Natural killer cell (primary cell): Measurements from ENCODE around the gene KIF1A. TPM values are rescaled to one million over a fixed set of nuclear protein-coding genes. Genes with fewer than 3 reads are reported as not detected.

ENCODE experiments used
- ATAC-seq, 3 donors: fragments of 150-1000 bp in 2 of 3; fragments of 200-7000 bp in 1 of 3; cut with Tn5 transposase; 1 replicate in 1 of 3; 2 replicates in 2 of 3; pipeline ENCODE4 v1.10.0; 2021; ENCODE audit warnings: mild to moderate bottlenecking in 2 of 3, moderate library complexity in 2 of 3
- DNase-seq, 2 donors: peaks; one replicate each; pipeline versions ENCODE4 v3.0.0 to v3.0.0-alpha.2; 2013 to 2021; ENCODE audit warnings: mixed read lengths in 1 of 2
- H3K27ac ChIP-seq: one replicate; pipeline ENCODE4 v1.5.1; 2013; ENCODE audit warnings: mild to moderate bottlenecking, low read length
- H3K27me3 ChIP-seq: one replicate; pipeline ENCODE4 v1.6.1; 2013; ENCODE audit warnings: low read length; ENCODE audit not compliant: control insufficient read depth, insufficient read depth
- H3K36me3 ChIP-seq: one replicate; pipeline ENCODE4 v1.6.1; 2013; ENCODE audit warnings: low read length; ENCODE audit not compliant: control insufficient read depth, insufficient read depth
- H3K4me1 ChIP-seq: one replicate; pipeline ENCODE4 v1.6.1; 2013; ENCODE audit warnings: low read length; ENCODE audit not compliant: control insufficient read depth, insufficient read depth
- H3K4me3 ChIP-seq: one replicate; pipeline ENCODE4 v1.5.1; 2013; ENCODE audit warnings: low read length
- H3K9me3 ChIP-seq: one replicate; pipeline ENCODE4 v1.6.1; 2013; ENCODE audit warnings: low read length; ENCODE audit not compliant: control insufficient read depth, insufficient read depth
- H3K27ac Mint-ChIP-seq, 2 donors: one replicate each; pipeline ENCODE4 v1.8.0; 2022; ENCODE audit warnings: mild to moderate bottlenecking in 2 of 2, mixed read lengths in 2 of 2, moderate library complexity in 1 of 2
- H3K27me3 Mint-ChIP-seq, 2 donors: one replicate each; pipeline ENCODE4 v1.8.0; 2022; ENCODE audit warnings: low read depth in 2 of 2, mixed read lengths in 2 of 2
- H3K36me3 Mint-ChIP-seq: one replicate; pipeline ENCODE4 v1.8.0; 2022; ENCODE audit warnings: mixed read lengths
- H3K4me1 Mint-ChIP-seq, 2 donors: one replicate each; pipeline ENCODE4 v1.8.0; 2022; ENCODE audit warnings: mixed read lengths in 2 of 2
- H3K4me3 Mint-ChIP-seq: one replicate; pipeline ENCODE4 v1.8.0; 2022; ENCODE audit warnings: mild to moderate bottlenecking, moderate library complexity, mixed read lengths
- H3K9me3 Mint-ChIP-seq, 2 donors: one replicate each; pipeline ENCODE4 v1.8.0; 2022; ENCODE audit warnings: mixed read lengths in 2 of 2
- WGBS: methylation state at CpG from one replicate; pipeline ENCODE4 v1.1.7; 2013; ENCODE audit warnings: missing lambda C conversion rate; ENCODE audit not compliant: insufficient coverage; 5-methylcytosine and 5-hydroxymethylcytosine counted together
- intact Hi-C: fragments of 100-400 bp; cut with micrococcal nuclease; formaldehyde crosslinking; loops from one replicate; pipeline ENCODE4 v1.14.2; 2022
- total RNA-seq, 4 donors: library from RNA; stranded (reverse); fragments of 120-200 nt in 1 of 4; gene quantifications; one replicate each; pipeline versions ENCODE4 v1.2.3 to v1.2.4, GENCODE V29; 2013 to 2022
- TF ChIP-seq, protein P1 (sequence below): fragments of 200-600 bp; IDR thresholded peaks from one replicate; pipeline ENCODE4 v1.8.0; 2022; ENCODE audit warnings: antibody characterized with exemption

Gene KIF1A
- total RNA-seq, 3 donors from 2014 or later (not counting 1 experiment from before 2014, with no cell fraction given): 0.09 TPM; not detected in 2

DNA sequence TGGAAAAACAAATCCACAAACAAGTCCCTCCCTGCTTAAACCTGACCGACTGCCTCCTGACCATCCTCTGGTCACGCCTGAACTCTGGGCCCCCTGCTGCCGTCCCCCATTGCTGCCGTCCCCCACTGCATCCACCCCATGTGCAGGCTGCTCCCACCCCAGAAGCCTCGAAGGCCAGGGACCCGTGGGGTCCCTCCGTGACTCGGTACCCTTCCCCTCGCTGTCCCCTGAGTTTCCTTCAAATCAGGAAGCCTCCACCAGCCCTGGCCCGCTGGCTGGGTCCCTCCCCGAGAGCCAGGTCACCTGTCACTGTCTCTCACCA lies 30.7 kb upstream of the KIF1A start:
- TF ChIP-seq, protein P1, sequence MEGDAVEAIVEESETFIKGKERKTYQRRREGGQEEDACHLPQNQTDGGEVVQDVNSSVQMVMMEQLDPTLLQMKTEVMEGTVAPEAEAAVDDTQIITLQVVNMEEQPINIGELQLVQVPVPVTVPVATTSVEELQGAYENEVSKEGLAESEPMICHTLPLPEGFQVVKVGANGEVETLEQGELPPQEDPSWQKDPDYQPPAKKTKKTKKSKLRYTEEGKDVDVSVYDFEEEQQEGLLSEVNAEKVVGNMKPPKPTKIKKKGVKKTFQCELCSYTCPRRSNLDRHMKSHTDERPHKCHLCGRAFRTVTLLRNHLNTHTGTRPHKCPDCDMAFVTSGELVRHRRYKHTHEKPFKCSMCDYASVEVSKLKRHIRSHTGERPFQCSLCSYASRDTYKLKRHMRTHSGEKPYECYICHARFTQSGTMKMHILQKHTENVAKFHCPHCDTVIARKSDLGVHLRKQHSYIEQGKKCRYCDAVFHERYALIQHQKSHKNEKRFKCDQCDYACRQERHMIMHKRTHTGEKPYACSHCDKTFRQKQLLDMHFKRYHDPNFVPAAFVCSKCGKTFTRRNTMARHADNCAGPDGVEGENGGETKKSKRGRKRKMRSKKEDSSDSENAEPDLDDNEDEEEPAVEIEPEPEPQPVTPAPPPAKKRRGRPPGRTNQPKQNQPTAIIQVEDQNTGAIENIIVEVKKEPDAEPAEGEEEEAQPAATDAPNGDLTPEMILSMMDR: no peak
- Histone ChIP-seq H3K4me3 (no peak overlapping the region), H3K9me3 (peaks cover 8% of the 10 kb centered on the region), H3K27ac (no peak overlapping the region), H3K27me3 (no peaks in the 10 kb centered on the region), H3K4me1 (no peaks in the 10 kb centered on the region), H3K36me3 (no peaks in the 10 kb centered on the region)
- Mint-ChIP-seq H3K27ac (no peak overlapping the region), H3K27me3 (peaks cover 0 to 7% of the 10 kb centered on the region in 2 donors), H3K4me3 (no peak overlapping the region), H3K36me3 (peaks cover 7% of the 10 kb centered on the region), H3K9me3 (peaks cover 2 to 4% of the 10 kb centered on the region in 2 donors), H3K4me1 (no peaks in the 10 kb centered on the region)
- 71% methylated on average over 11 of the region's 11 CpGs for WGBS
- intact Hi-C loops: no loop called here
- DNase-seq (no peak), ATAC-seq (no peak)

DNA sequence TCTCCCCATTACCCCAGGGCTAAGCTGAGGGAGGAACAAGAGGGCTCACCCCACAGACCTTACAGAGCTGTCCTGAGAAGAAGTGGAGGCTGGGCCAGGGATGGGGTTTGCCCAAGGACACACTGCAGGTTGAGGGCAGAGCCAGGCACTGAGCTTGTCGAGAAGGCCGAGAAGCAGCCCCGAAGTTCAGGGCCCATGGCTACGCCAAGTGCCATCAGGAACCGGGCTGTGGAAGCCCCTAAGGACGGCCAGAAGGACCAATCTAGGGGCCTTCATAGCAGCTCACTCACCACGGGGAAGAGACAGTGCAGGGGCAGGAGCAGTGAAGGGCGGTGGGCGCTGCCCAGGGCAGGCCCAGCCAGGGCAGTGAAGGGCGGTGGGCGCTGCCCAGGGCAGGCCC lies 30.0 kb upstream of the KIF1A start:
- Histone ChIP-seq H3K27ac (no peak overlapping the region), H3K4me1 (no peaks in the 10 kb centered on the region), H3K36me3 (no peaks in the 10 kb centered on the region), H3K4me3 (no peak overlapping the region), H3K9me3 (peaks cover 8% of the 10 kb centered on the region), H3K27me3 (no peaks in the 10 kb centered on the region)
- peaks cover 0 to 10% of the 10 kb centered on the region in 2 donors for H3K27me3 Mint-ChIP-seq
- H3K27ac Mint-ChIP-seq: no peak overlapping the region
- peaks cover 2 to 4% of the 10 kb centered on the region in 2 donors for H3K9me3 Mint-ChIP-seq
- peaks cover 7% of the 10 kb centered on the region for H3K36me3 Mint-ChIP-seq
- WGBS: 85% methylated on average over 9 of the region's 11 CpGs
- TF ChIP-seq, protein P1: no peak
- no peaks in the 10 kb centered on the region for H3K4me1 Mint-ChIP-seq
- H3K4me3 Mint-ChIP-seq: no peak overlapping the region
- intact Hi-C loops: no loop called here
- no peak for DNase-seq
- ATAC-seq: no peak

DNA sequence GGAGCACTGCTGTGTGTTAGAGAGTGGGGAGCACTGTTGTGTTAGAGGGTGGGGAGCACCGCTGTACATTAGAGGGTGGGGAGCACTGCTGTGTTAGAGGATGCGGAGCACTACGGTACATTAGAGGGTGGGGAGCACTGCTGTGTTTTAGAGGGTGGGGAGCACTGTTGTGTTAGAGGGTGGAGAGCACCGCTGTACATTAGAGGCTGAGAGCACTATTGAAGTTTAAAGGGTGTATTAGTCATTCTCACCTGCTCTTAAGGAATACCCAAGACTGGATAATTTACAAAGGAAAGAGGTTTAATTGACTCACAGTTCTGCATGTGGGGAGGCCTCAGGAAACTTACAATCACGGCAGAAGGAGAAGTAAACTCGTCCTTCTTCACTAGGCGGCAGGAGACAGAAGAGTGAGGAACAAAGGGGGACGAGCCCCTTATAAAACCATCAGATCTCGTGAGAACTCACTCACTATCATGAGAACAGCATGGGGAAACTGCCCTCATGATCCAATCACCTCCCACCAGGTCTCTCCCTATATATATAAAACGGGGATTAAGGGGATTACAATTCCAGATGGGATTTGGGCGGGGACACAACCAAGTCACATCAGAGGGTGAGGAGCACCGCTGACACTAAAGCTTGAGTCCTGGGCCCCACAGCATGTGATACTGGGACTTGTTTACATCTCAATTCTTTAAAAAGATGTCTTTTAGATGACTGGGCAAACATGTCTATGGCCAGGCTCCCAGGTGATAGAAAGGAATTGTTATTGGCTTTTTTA lies 29.1 kb upstream of the KIF1A start:
- intact Hi-C loops: no loop called here
- Histone ChIP-seq H3K36me3 (no peaks in the 10 kb centered on the region), H3K27me3 (no peaks in the 10 kb centered on the region), H3K27ac (no peak overlapping the region), H3K4me1 (no peaks in the 10 kb centered on the region), H3K4me3 (no peak overlapping the region), H3K9me3 (peaks cover 1% of the 10 kb centered on the region)
- peaks cover under 1 to 1% of the 10 kb centered on the region in 2 donors for H3K9me3 Mint-ChIP-seq
- H3K36me3 Mint-ChIP-seq: peaks cover 3% of the 10 kb centered on the region
- TF ChIP-seq, protein P1: no peak
- DNase-seq (no peak), ATAC-seq (no peak)
- H3K27ac Mint-ChIP-seq: no peak overlapping the region
- peaks cover 0 to 13% of the 10 kb centered on the region in 2 donors for H3K27me3 Mint-ChIP-seq
- 80% methylated on average over 12 of the region's 12 CpGs for WGBS
- no peaks in the 10 kb centered on the region for H3K4me1 Mint-ChIP-seq
- H3K4me3 Mint-ChIP-seq: no peak overlapping the region

DNA sequence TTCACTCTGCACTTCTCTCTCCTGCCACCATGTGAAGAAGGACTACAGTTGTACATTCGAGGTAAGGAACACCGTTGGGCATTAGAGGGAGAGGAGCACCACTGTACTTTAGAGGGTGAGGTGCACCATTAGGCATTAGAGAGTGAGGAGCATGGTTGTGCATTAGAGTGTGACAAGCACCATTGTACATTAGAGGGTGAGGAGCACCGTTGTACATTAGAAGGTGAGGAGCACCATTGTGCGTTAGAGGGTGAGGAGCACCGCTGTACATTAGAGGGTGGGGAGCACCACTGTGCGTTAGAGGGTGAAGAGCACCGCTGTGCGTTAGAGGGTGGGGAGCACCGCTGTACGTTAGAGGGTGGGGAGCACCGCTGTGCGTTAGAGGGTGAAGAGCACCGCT lies 27.8 kb upstream of the KIF1A start:
- no peaks in the 10 kb centered on the region for H3K4me1 ChIP-seq
- H3K27me3 ChIP-seq: no peaks in the 10 kb centered on the region
- Mint-ChIP-seq H3K9me3 (no peaks in the 10 kb centered on the region), H3K27ac (no peak overlapping the region), H3K4me1 (no peaks in the 10 kb centered on the region), H3K36me3 (no peaks in the 10 kb centered on the region), H3K4me3 (no peak overlapping the region), H3K27me3 (peaks cover 0 to 14% of the 10 kb centered on the region in 2 donors)
- DNase-seq (no peak), ATAC-seq (no peak)
- TF ChIP-seq, protein P1: no peak
- WGBS: 95% methylated on average over 13 of the region's 13 CpGs
- intact Hi-C loops: no loop called here
- H3K27ac ChIP-seq: no peak overlapping the region
- no peaks in the 10 kb centered on the region for H3K9me3 ChIP-seq
- no peak overlapping the region for H3K4me3 ChIP-seq
- H3K36me3 ChIP-seq: no peaks in the 10 kb centered on the region
